Right cardiac atrium (tissue), 5 donors: ENCODE data around the gene TTC3. TPM values are rescaled to one million over a fixed set of nuclear protein-coding genes. Genes with fewer than 3 reads are reported as not detected.
A peak's percentile ranks its signal among the peaks of the same experiment; 100 is the strongest.
"Not testable (repeated sequence)": the region's sequence is repeated elsewhere in the genome, so short reads cannot be mapped to it uniquely, and the experiment has no call there.

Experiments used
- ATAC-seq, 2 donors: fragments of 200-7000 bp; cut with Tn5 transposase; one replicate each; pipeline versions ENCODE4 v1.8.0 to v1.9.1; 2020; ENCODE audit warnings: moderate library complexity in 2 of 2, mild to moderate bottlenecking in 1 of 2
- DNase-seq, 3 donors: peaks; one replicate each; pipeline ENCODE4 v3.0.0-alpha.2; 2020
- H3K27ac ChIP-seq: one replicate; pipeline ENCODE4 v1.5.1; 2013; ENCODE audit warnings: mild to moderate bottlenecking, low read length, control low read depth, moderate library complexity
- H3K27me3 ChIP-seq: one replicate; pipeline ENCODE4 v1.6.1; 2013; ENCODE audit not compliant: control insufficient read depth, insufficient read depth
- H3K4me1 ChIP-seq: one replicate; pipeline ENCODE4 v1.6.1; 2013; ENCODE audit warnings: low read length; ENCODE audit not compliant: control insufficient read depth, insufficient read depth
- H3K4me3 ChIP-seq: one replicate; pipeline ENCODE4 v1.5.1; 2013; ENCODE audit warnings: low read length, control low read depth
- H3K9me3 ChIP-seq: one replicate; pipeline ENCODE4 v1.6.1; 2013; ENCODE audit warnings: low read length; ENCODE audit not compliant: control insufficient read depth
- WGBS: extraction: QIAGEN DNeasy Blood & Tissue Kit; methylation state at CpG from one replicate; pipeline ENCODE4 v1.1.7; 2013; 5-methylcytosine and 5-hydroxymethylcytosine counted together
- intact Hi-C, 4 donors: fragments of 100-400 bp; cut with DNase I; formaldehyde crosslinking; loops; one replicate each; pipeline versions ENCODE4 v1.11.0 to v1.14.0; 2022 to 2023
- polyA plus RNA-seq: library from polyadenylated mRNA; stranded (reverse); fragments of 200-250 nt; gene quantifications from one replicate; pipeline ENCODE4 v1.2.3, GENCODE V29; 2013
- total RNA-seq, 4 donors: library from RNA; stranded (reverse); fragmentation: NEBNext Ultra II Directional; extraction: Animal tissue kit (Norgen Biotek cat#: 25700); gene quantifications; one replicate each; pipeline ENCODE4 v1.2.1, GENCODE V29; 2021
- donor health status: healthy with polysubstance abuse.
- donor health status: DM: no; HTN: yes; CAD: no.
- donor health status: DM: no; HTN: no; CAD: no.
- donor health status: DM: no; HTN: yes; CAD: no; lungs with severe emphysema.
- donor health status: DM: yes; HTN: yes; CAD: no.

Gene TTC3
- total and polyA plus RNA-seq, 5 donors: 17.9 to 77.8 (median 66.0) TPM

DNA sequence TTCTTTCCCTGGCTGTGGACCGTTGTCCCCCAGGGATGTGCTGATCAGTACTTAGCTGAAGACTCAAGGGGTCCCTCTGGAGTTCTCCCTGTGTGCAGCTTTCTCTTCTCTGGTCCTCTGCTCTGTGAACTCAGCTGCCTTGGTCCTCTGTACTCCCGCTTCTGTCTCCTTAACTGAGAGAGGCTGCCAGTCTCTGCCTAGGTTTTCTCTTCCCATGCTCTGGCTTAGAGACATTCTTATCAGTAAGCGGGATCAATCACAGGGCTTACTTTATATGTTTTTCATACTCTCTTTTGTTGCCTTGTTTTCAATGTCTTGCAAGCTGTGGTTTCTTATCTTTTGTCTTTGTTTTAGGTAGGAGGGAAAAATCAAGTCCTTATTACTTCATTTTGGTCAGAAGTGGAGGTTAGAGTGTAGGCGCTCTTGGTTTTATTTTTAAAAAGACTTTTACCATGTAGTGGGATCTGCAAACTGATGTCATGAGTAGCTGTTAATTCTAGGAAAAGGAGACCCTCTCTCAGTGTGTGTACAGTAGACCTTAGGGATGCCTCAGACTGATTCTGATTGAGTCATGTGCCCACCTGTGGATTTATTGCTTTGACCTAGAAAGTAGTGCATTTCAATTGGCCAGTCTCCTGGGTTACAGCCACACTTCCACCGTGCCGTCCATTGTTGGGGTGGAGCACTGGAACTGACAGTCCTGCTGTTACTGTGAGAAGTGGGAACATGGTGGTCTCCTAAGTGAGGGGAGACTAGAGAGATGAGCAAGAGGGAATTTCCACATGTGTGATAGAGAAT lies 46.6 kb downstream of the TTC3 start:
- Histone ChIP-seq H3K4me1 (no peaks in the 10 kb centered on the region), H3K27ac (no peak overlapping the region), H3K4me3 (no peak overlapping the region), H3K9me3 (no peaks in the 10 kb centered on the region), H3K27me3 (no peaks in the 10 kb centered on the region)
- ATAC-seq: peak in 1 of 2 donors; percentile 55
- no peak for DNase-seq
- 74% methylated on average over 6 of the region's 6 CpGs for WGBS
- intact Hi-C loops: no loop called here

DNA sequence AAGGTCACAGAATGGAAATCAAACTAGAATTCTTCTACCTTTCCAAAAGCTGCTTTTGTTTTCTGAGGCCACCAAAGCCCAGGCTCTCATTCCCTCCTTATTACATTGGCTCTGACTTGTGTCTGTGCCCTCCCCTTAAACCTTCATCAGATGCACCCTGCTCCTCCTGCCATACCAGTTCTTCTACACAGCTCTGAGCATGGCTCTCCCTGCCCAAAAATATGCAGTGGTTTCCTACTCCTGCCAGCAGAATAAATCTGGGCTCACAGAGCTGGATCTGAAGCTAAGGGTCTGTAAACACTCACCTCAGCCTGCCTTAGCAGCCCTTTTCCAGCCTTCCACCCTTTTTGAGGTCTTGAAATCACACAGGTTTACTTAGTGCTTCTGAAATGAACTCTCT lies 55.0 kb downstream of the TTC3 start:
- H3K27ac ChIP-seq: no peak overlapping the region
- ATAC-seq: no peak
- no peaks in the 10 kb centered on the region for H3K4me1 ChIP-seq
- DNase-seq: no peak
- H3K9me3 ChIP-seq: no peaks in the 10 kb centered on the region
- intact Hi-C loops: no loop called here
- no peak overlapping the region for H3K4me3 ChIP-seq
- no peaks in the 10 kb centered on the region for H3K27me3 ChIP-seq

GRCh38 chr21:37130971-37131370 lies 57.9 kb downstream of the TTC3 start:
- Histone ChIP-seq H3K27ac (no peak overlapping the region), H3K27me3 (no peaks in the 10 kb centered on the region), H3K9me3 (no peaks in the 10 kb centered on the region), H3K4me1 (no peaks in the 10 kb centered on the region), H3K4me3 (no peak overlapping the region)
- intact Hi-C loops: no loop called here
- ATAC-seq (no peak), DNase-seq (no peak)
- 96% methylated on average over 2 of the region's 2 CpGs for WGBS

GRCh38 chr21:37136261-37136660 lies 63.2 kb downstream of the TTC3 start:
- H3K4me1 ChIP-seq: no peaks in the 10 kb centered on the region
- ATAC-seq: no peak
- 94% methylated on average over 2 of the region's 2 CpGs for WGBS

GRCh38 chr21:37136744-37137143 lies 63.7 kb downstream of the TTC3 start:
- no peak overlapping the region for H3K4me3 ChIP-seq
- no peak overlapping the region for H3K27ac ChIP-seq
- no peaks in the 10 kb centered on the region for H3K27me3 ChIP-seq
- no peak for DNase-seq
- no peaks in the 10 kb centered on the region for H3K9me3 ChIP-seq
- no peaks in the 10 kb centered on the region for H3K4me1 ChIP-seq
- intact Hi-C loops: no loop called here
- ATAC-seq: no peak

More at GRCh38 chr21:37136261-37136660, 63.2 kb downstream of the TTC3 start:
- Histone ChIP-seq H3K27me3 (no peaks in the 10 kb centered on the region), H3K27ac (no peak overlapping the region), H3K4me3 (no peak overlapping the region), H3K9me3 (no peaks in the 10 kb centered on the region)
- intact Hi-C loops: no loop called here
- DNase-seq: no peak

DNA sequence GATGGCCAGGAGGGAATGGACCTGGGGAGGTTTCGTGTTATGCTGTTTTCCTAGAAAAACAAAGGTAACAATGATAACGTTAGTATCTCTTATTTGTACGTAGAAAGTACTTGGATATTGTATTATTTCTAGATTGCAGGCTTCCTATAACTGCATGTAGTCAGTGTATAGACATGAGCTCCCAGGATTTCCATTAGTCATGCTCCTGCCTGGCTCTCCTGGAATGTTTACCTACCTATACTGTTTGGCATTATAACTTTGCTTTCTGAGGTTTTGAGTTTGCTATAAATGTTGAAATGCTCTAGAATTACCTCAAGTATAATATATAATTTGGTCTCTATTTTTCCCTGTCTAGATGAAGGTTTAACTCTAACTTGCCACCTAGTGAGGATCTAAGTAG lies 66.1 kb downstream of the TTC3 start:
- WGBS: 88% methylated on average over 3 of the region's 3 CpGs

GRCh38 chr21:37139902-37140301 lies 66.8 kb downstream of the TTC3 start:
- intact Hi-C loops: no loop called here
- Histone ChIP-seq H3K9me3 (no peaks in the 10 kb centered on the region), H3K27ac (no peak overlapping the region), H3K4me3 (no peak overlapping the region), H3K27me3 (no peaks in the 10 kb centered on the region), H3K4me1 (no peaks in the 10 kb centered on the region)
- 66% methylated on average over 4 of the region's 4 CpGs for WGBS
- ATAC-seq: no peak
- DNase-seq: no peak

More for the DNA sequence above, 66.1 kb downstream of the TTC3 start:
- no peak overlapping the region for H3K4me3 ChIP-seq
- DNase-seq (no peak), ATAC-seq (no peak)
- no peaks in the 10 kb centered on the region for H3K9me3 ChIP-seq
- no peaks in the 10 kb centered on the region for H3K4me1 ChIP-seq
- H3K27ac ChIP-seq: no peak overlapping the region
- intact Hi-C loops: no loop called here
- no peaks in the 10 kb centered on the region for H3K27me3 ChIP-seq

DNA sequence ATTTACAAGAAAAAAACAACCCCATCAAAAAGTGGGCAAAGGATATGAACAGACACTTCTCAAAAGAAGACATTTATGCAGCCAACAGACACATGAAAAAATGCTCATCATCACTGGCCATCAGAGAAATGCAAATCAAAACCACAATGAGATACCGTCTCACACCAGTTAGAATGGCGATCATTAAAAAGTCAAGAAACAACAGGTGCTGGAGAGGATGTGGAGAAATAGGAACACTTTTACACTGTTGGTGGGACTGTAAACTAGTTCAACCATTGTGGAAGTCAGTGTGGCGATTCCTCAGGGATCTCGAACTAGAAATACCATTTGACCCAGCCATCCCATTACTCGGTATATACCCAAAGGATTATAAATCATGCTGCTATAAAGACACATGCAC lies 70.3 kb downstream of the TTC3 start:
- H3K4me1 ChIP-seq, intact Hi-C loops, ATAC-seq, H3K4me3 ChIP-seq, H3K9me3 ChIP-seq, H3K27ac ChIP-seq, H3K27me3 ChIP-seq, DNase-seq: not testable (repeated sequence)
- WGBS: 97% methylated on average over 5 of the region's 5 CpGs

DNA sequence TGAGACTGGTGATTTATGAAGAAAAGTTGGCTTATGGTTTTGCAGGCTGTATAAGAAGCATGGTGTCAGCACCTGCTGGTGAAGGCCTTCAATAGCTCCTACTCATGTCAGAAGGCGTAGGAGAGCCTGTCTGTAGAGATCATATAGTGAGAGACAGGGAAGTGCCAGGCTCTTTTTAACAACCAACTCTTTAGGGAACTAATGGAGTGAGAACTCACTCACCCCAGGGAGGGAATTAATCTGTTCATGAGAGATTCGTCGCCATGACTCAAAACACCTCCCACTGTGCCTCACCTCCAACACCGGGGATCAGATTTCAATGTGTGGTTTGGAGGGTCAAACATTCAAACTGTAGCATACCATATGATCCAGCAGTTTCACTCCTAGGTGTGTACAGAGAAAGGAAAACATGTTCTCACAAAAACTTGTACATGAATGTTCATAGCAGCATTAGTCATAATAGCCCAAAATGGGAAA lies 72.6 kb downstream of the TTC3 start:
- 70% methylated on average over 4 of the region's 4 CpGs for WGBS
- H3K27ac ChIP-seq: no peak overlapping the region
- DNase-seq: no peak
- no peaks in the 10 kb centered on the region for H3K27me3 ChIP-seq
- H3K4me1 ChIP-seq: peaks cover 2% of the 10 kb centered on the region
- no peaks in the 10 kb centered on the region for H3K9me3 ChIP-seq
- H3K4me3 ChIP-seq: no peak overlapping the region
- no peak for ATAC-seq
- intact Hi-C loops: no loop called here

GRCh38 chr21:37146320-37147235 lies 73.5 kb downstream of the TTC3 start:
- DNase-seq (no peak), ATAC-seq (peak in 1 of 2 donors; percentile 52)
- WGBS: 39% methylated on average over 8 of the region's 8 CpGs
- no peak overlapping the region for H3K4me3 ChIP-seq
- peak overlapping the region; percentile 45 for H3K27ac ChIP-seq
- peaks cover 2% of the 10 kb centered on the region for H3K4me1 ChIP-seq
- intact Hi-C loops: no loop called here
- no peaks in the 10 kb centered on the region for H3K27me3 ChIP-seq
- no peaks in the 10 kb centered on the region for H3K9me3 ChIP-seq

- ATAC-seq (no peak), DNase-seq (no peak)
- H3K4me1 ChIP-seq: peaks cover 6% of the 10 kb centered on the region
- H3K27me3 ChIP-seq: no peaks in the 10 kb centered on the region
- no peak overlapping the region for H3K4me3 ChIP-seq
- H3K9me3 ChIP-seq: no peaks in the 10 kb centered on the region
- intact Hi-C loops: no loop called here
- no peak overlapping the region for H3K27ac ChIP-seq
Measured at GRCh38 chr21:37149411-37149810, 76.4 kb downstream of the TTC3 start.
